ENCODE data around the gene SH3PXD2B.

- TF ChIP-seq GATA2 (IDR thresholded peaks at IDR 0.05; ENCODE audit: low read depth, low read length), result no peak
- no peak for TF ChIP-seq GATA3 (IDR thresholded peaks at IDR 0.05; ENCODE audit: low read depth, low read length)
These were observed 138.5 kb downstream of the SH3PXD2B start for GRCh38 chr5:172315587-172316493.

Measured in SH-SY5Y (cell line).